Measurements from ENCODE around the gene SULT4A1.

DNA sequence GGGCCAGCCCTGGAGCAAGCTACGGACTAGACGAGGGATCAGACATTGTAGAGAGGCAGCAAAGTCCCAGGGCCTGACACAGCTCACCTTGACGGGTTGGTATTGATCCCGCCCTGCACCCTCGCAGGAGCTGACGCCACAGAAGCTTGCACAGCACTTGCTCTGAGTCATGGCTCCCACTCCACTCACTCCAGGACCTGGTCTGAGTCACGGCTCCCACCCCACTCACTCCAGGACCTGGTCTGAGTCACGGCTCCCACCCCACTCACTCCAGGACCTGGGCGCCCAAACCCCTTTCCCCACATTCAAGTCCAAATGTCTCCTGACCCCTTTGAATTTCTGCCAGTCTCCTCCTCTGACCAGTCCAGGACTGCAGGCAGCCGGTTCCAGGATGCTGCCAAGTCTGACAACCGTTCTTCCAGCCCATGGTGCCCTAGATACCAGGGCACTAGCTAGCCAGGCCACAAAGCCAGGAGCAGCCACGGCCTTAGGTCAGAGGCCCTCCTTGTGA lies 35.5 kb upstream of the SULT4A1 start:
- TF ChIP-seq, protein P1, sequence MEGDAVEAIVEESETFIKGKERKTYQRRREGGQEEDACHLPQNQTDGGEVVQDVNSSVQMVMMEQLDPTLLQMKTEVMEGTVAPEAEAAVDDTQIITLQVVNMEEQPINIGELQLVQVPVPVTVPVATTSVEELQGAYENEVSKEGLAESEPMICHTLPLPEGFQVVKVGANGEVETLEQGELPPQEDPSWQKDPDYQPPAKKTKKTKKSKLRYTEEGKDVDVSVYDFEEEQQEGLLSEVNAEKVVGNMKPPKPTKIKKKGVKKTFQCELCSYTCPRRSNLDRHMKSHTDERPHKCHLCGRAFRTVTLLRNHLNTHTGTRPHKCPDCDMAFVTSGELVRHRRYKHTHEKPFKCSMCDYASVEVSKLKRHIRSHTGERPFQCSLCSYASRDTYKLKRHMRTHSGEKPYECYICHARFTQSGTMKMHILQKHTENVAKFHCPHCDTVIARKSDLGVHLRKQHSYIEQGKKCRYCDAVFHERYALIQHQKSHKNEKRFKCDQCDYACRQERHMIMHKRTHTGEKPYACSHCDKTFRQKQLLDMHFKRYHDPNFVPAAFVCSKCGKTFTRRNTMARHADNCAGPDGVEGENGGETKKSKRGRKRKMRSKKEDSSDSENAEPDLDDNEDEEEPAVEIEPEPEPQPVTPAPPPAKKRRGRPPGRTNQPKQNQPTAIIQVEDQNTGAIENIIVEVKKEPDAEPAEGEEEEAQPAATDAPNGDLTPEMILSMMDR (IDR thresholded peaks at IDR 0.05; ENCODE audit: borderline replicate concordance, extremely low read depth, low read length, poor library complexity, severe bottlenecking): no peak
- TF ChIP-seq EZH2 (IDR thresholded peaks at IDR 0.05; ENCODE audit: borderline replicate concordance, low read depth, low read length, severe bottlenecking): no peak

All from DND-41 (cell line).